OCI-LY7 (cell line): ENCODE data around the gene BTNL3. TPM values are rescaled to one million over a fixed set of nuclear protein-coding genes. Genes with fewer than 3 reads are reported as not detected.
"Not testable (repeated sequence)": the region's sequence is repeated elsewhere in the genome, so short reads cannot be mapped to it uniquely, and the experiment has no call there.

Source experiments
- BruUV-seq: library from RNA; stranded (reverse); fragments of 400-500 nt; replicated peaks from 2 replicates; lab custom pipeline; 2021; lab: Mats Ljungman, UMichigan
- CTCF ChIA-PET: fragments of 300-600 bp; sonication (Branson Sonifier 250); formaldehyde crosslinking; loops from one replicate; lab custom pipeline; 2022; ENCODE audit warnings: antibody characterized with exemption; ENCODE audit not compliant: unreplicated experiment; lab: Charles Lee
- POLR2A ChIA-PET: fragments of 300-600 bp; sonication (Branson Sonifier 250); formaldehyde crosslinking; loops from one replicate; lab custom pipeline; 2022; ENCODE audit warnings: antibody characterized with exemption; lab: Charles Lee
- DNase-seq: peaks from one replicate; pipeline ENCODE4 v3.0.0-alpha.2; 2015; ENCODE audit warnings: low spot score
- H2AFZ ChIP-seq: fragments of 200-600 bp; sonication (generic), shearing (Covaris generic); 2 replicates; pipeline ENCODE4 v1.6.1; 2014; ENCODE audit warnings: mild to moderate bottlenecking, antibody characterized with exemption, low read length, moderate library complexity
- H3K27ac ChIP-seq: fragments of 200-600 bp; sonication (generic); 2 replicates; pipeline ENCODE4 v1.5.1; 2014; ENCODE audit warnings: mixed run types, low read depth, mild to moderate bottlenecking, moderate library complexity, low read length, inconsistent platforms; ENCODE audit not compliant: poor library complexity, severe bottlenecking
- H3K36me3 ChIP-seq: fragments of 200-600 bp; sonication (generic); 2 replicates; pipeline ENCODE4 v1.6.1; 2014; ENCODE audit warnings: mild to moderate bottlenecking, antibody characterized with exemption, low read length, moderate library complexity, mixed read lengths; ENCODE audit not compliant: insufficient read depth
- H3K4me1 ChIP-seq: fragments of 200-600 bp; sonication (generic); 2 replicates; pipeline ENCODE4 v1.5.1; 2014; ENCODE audit warnings: mild to moderate bottlenecking, low read length; ENCODE audit not compliant: insufficient read depth, poor library complexity, severe bottlenecking
- H3K4me2 ChIP-seq: fragments of 200-600 bp; sonication (generic); 2 replicates; pipeline ENCODE4 v1.6.1; 2014; ENCODE audit warnings: mild to moderate bottlenecking, low read length
- H3K4me3 ChIP-seq: fragments of 200-600 bp; sonication (generic); 2 replicates; pipeline ENCODE4 v1.5.1; 2014; ENCODE audit warnings: mild to moderate bottlenecking, low read depth, low read length; ENCODE audit not compliant: poor library complexity, severe bottlenecking
- H3K79me2 ChIP-seq: fragments of 200-600 bp; sonication (generic); 2 replicates; pipeline ENCODE4 v1.6.1; 2016; ENCODE audit warnings: low read depth, mild to moderate bottlenecking, low read length, moderate library complexity, mixed read lengths; ENCODE audit not compliant: insufficient read depth
- H3K9me2 ChIP-seq: fragments of 200-600 bp; sonication (generic); 2 replicates; pipeline ENCODE4 v1.6.1; 2016; ENCODE audit warnings: mild to moderate bottlenecking, low read length, mixed read lengths; ENCODE audit not compliant: insufficient read depth
- H3K9me3 ChIP-seq: fragments of 200-600 bp; sonication (generic); 2 replicates; pipeline ENCODE4 v1.6.1; 2014; ENCODE audit warnings: mild to moderate bottlenecking, mixed run types, low read length, mixed read lengths
- H4K20me1 ChIP-seq: fragments of 200-600 bp; sonication (generic); 2 replicates; pipeline ENCODE4 v1.6.1; 2014; ENCODE audit warnings: mild to moderate bottlenecking, antibody characterized with exemption, low read length, moderate library complexity, mixed read lengths; ENCODE audit not compliant: insufficient read depth
- EZH2phosphoT487 ChIP-seq: fragments of 200-600 bp; sonication (generic); IDR thresholded peaks from 2 replicates; pipeline ENCODE4 v1.6.1; 2018; ENCODE audit warnings: low read depth, borderline replicate concordance, mild to moderate bottlenecking, mixed run types, antibody characterized with exemption, low read length, moderate library complexity, mixed read lengths
- intact Hi-C: fragments of 100-400 bp; cut with micrococcal nuclease; formaldehyde crosslinking; loops from one replicate; pipeline ENCODE4 v1.10.0; 2022; ENCODE audit not compliant: unreplicated experiment
- total RNA-seq, 2 experiments: library from RNA; depleted of rRNA in 1 of 2; stranded (reverse); fragments of >200 nt in 1 of 2; shearing (Covaris generic) in 1 of 2; gene quantifications; 2 replicates each; pipeline ENCODE4 v1.2.3, GENCODE V29; 2014 to 2022
- TF ChIP-seq, protein P1 (sequence below): fragments of 200-600 bp; sonication (generic); conservative IDR thresholded peaks from 2 replicates; pipeline ENCODE4 v1.5.1; 2014; ENCODE audit warnings: mild to moderate bottlenecking, antibody characterized with exemption, low read length, moderate library complexity, mixed read lengths

Gene BTNL3
- total RNA-seq, 2 experiments from 2014 or later: not detected

DNA sequence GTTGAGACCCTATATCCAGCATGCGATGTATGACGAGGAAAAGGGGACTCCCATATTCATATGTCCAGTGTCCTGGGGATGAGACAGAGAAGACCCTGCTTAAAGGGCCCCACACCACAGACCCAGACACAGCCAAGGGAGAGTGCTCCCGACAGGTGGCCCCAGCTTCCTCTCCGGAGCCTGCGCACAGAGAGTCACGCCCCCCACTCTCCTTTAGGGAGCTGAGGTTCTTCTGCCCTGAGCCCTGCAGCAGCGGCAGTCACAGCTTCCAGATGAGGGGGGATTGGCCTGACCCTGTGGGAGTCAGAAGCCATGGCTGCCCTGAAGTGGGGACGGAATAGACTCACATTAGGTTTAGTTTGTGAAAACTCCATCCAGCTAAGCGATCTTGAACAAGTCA is 17.1 kb downstream of the BTNL3 start:
- intact Hi-C loops: loop anchor here (2.0 kb wide), 1 partner anchor 59 kb away; no protein-coding TSS in a partner anchor

DNA sequence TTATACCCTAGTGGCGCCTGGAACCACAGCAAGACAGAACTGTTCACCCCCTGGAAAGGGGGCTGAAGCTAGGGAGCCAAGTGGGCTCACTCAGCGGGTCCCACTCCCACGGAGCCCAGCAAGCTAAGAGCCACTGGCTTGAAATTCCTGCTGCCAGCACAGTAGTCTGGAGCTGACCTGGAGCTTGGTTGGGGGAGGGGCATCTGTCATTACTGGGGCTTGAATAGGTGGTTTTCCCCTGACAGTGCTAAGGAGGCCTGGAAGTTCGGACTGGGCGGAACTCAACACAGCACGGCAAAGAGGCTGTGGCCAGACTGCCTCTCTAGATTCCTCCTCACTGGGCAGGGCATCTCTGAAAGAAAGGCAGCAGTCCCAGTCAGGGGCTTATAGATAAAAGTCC is 19.5 kb downstream of the BTNL3 start:
- no peaks in the 10 kb centered on the region for H3K36me3 ChIP-seq
- POLR2A ChIA-PET: no interaction called here
- no peaks in the 10 kb centered on the region for H3K9me3 ChIP-seq
- no peak overlapping the region for H3K27ac ChIP-seq
- H3K4me3 ChIP-seq: no peak overlapping the region
- TF ChIP-seq, protein P1, sequence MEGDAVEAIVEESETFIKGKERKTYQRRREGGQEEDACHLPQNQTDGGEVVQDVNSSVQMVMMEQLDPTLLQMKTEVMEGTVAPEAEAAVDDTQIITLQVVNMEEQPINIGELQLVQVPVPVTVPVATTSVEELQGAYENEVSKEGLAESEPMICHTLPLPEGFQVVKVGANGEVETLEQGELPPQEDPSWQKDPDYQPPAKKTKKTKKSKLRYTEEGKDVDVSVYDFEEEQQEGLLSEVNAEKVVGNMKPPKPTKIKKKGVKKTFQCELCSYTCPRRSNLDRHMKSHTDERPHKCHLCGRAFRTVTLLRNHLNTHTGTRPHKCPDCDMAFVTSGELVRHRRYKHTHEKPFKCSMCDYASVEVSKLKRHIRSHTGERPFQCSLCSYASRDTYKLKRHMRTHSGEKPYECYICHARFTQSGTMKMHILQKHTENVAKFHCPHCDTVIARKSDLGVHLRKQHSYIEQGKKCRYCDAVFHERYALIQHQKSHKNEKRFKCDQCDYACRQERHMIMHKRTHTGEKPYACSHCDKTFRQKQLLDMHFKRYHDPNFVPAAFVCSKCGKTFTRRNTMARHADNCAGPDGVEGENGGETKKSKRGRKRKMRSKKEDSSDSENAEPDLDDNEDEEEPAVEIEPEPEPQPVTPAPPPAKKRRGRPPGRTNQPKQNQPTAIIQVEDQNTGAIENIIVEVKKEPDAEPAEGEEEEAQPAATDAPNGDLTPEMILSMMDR: no peak
- no peak for TF ChIP-seq EZH2phosphoT487
- no peak overlapping the region for H2AFZ ChIP-seq
- intact Hi-C loops: no loop called here
- H3K4me1 ChIP-seq: no peaks in the 10 kb centered on the region
- CTCF ChIA-PET: no interaction called here
- no peaks in the 10 kb centered on the region for H3K9me2 ChIP-seq
- no peak overlapping the region for H3K4me2 ChIP-seq
- BruUV-seq: no TSS peak
- no peaks in the 10 kb centered on the region for H3K79me2 ChIP-seq
- H4K20me1 ChIP-seq: no peaks in the 10 kb centered on the region
- no peak for DNase-seq

More for the DNA sequence above, 17.1 kb downstream of the BTNL3 start:
- no peaks in the 10 kb centered on the region for H4K20me1 ChIP-seq
- H3K79me2 ChIP-seq: no peaks in the 10 kb centered on the region
- no peak overlapping the region for H3K27ac ChIP-seq
- H3K9me2 ChIP-seq: no peaks in the 10 kb centered on the region
- TF ChIP-seq EZH2phosphoT487: no peak
- TF ChIP-seq, protein P1: no peak
- H3K4me3 ChIP-seq: no peak overlapping the region
- no peak for DNase-seq
- no peaks in the 10 kb centered on the region for H3K9me3 ChIP-seq
- ChIA-PET CTCF (no interaction called here), POLR2A (no interaction called here)
- H3K4me1 ChIP-seq: no peaks in the 10 kb centered on the region
- no peaks in the 10 kb centered on the region for H3K36me3 ChIP-seq
- H3K4me2 ChIP-seq: no peak overlapping the region
- BruUV-seq: no TSS peak
- no peak overlapping the region for H2AFZ ChIP-seq

DNA sequence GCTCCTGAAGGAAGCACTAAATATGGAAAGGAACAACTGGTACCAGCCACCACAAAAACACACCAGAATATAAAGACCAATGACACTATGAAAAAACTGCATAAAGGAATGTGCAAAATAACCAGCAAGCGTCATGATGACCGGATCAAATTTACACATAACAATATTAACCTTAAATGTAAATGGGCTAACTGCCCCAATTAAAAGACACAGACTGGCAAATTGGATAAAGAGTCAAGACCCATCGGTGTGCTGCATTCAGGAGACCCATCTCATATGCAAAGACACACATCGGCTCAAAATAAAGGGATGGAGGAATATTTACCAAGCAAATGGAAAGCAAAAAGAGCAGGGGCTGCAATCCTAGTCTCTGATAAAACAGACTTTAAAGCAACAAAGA is 21.4 kb downstream of the BTNL3 start:
- H2AFZ ChIP-seq, DNase-seq, H3K4me1 ChIP-seq, BruUV-seq, H3K9me3 ChIP-seq, H3K4me2 ChIP-seq, H3K4me3 ChIP-seq, H3K36me3 ChIP-seq, H3K27ac ChIP-seq, H4K20me1 ChIP-seq, intact Hi-C loops, H3K9me2 ChIP-seq, CTCF ChIA-PET, H3K79me2 ChIP-seq, POLR2A ChIA-PET: not testable (repeated sequence)

DNA sequence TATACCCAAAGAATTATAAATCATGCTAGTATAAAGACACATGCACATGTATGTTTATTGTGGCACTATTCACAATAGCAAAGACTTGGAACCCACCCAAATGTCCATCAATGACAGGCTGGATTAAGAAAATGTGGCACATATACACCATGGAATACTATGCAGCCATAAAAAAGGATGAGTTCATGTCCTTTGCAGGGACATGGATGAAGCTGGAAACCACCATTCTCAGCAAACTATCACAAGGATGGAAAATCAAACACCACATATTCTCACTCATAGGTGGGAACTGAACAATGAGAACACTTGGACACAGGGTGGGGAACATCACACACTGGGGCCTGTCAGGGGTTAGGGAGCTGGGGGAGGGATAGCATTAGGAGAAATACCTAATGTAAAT is 26.0 kb downstream of the BTNL3 start:
- H4K20me1 ChIP-seq, H3K79me2 ChIP-seq, BruUV-seq, H2AFZ ChIP-seq, CTCF ChIA-PET, H3K9me2 ChIP-seq, H3K4me3 ChIP-seq, H3K4me2 ChIP-seq, H3K36me3 ChIP-seq, POLR2A ChIA-PET, H3K27ac ChIP-seq, H3K4me1 ChIP-seq, intact Hi-C loops, DNase-seq, H3K9me3 ChIP-seq: not testable (repeated sequence)

DNA sequence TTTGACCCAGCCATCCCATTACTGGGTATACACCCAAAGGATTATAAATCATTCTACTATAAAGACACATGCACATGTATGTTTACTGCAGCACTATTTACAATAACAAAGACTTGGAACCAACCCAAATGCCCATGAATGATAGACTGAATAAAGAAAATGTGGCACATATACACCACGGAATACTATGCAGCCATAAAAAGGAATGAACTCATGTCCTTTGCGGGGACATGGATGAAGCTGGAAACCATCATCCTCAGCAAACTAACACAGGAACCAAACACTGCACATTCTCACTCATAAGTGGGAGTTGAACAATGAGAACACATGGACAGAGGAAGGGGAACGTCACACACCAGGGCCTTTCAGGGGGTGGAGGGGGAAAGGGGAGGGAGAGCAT is 28.8 kb downstream of the BTNL3 start:
- H3K9me2 ChIP-seq, H3K27ac ChIP-seq, H4K20me1 ChIP-seq, H3K79me2 ChIP-seq, H3K36me3 ChIP-seq, intact Hi-C loops, H2AFZ ChIP-seq, DNase-seq, BruUV-seq, H3K4me1 ChIP-seq, H3K4me2 ChIP-seq, H3K4me3 ChIP-seq, POLR2A ChIA-PET, H3K9me3 ChIP-seq, CTCF ChIA-PET: not testable (repeated sequence)
